GM19372 (cell line): ENCODE data around the gene THSD7B.

Experiments used
- ATAC-seq: cut with Tn5 transposase; IDR thresholded peaks from one replicate; pipeline ENCODE4 v1.9.1; 2021; ENCODE audit warnings: mild to moderate bottlenecking, low read depth, moderate library complexity; ENCODE audit not compliant: unreplicated experiment

The THSD7B gene

DNA sequence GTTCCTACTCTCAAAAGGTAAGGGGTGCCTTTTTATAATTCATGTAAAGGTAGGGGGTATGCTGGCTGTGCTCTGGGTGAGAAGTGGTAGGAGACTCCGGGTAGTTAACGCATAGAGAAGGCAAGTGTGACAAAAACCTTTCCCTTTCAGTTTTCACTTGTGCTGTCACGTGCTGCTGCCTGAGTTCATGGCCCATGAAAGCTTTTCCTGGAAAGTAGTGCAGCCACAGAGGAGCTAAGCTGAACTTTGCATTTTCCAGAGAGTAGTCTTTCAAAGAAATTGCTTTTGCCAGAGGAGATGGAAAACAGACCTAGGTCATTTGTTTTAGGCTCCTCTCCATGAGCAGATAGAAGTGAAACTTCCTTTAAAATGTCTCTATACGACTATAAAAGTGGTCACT is 44.7 kb downstream of the THSD7B start:
- ATAC-seq: no peak

DNA sequence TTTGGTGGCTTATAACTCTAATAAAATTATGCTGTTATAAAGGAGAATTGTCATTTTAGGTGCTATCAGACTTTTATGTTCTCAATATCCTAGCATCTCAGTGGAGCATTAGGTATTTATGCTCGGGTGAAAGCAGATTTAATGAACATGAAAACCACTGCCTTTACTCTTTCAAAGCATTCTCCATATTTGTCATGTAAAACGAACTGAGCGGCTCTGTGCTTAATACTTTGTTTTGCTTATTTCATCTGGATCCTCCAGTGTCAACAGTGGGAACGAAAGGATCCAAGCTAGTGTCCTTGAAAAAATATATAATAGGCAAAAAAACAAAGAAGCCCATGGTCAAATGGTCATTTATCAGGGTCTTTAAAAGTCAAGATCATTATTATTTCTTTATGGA is 53.5 kb downstream of the THSD7B start:
- ATAC-seq: no peak

DNA sequence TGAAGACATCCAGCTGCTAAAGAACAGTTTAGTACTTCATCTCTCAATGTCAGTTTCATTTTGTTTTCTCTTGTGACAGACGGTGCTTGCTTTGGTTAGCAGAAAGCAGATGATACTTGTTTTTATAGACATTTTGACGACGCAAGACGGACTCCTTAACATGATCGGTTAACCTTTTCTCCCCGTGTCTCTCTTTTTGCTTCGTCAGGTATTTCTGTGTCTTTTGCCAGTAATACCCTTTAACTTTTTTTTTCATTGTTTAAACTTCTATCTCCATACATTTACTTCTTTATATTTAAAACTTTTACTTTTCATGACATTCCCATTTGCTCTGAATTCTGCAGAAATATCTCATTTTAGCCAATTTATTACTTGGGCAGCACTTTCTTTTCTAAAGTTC is 57.9 kb downstream of the THSD7B start:
- ATAC-seq: no peak

DNA sequence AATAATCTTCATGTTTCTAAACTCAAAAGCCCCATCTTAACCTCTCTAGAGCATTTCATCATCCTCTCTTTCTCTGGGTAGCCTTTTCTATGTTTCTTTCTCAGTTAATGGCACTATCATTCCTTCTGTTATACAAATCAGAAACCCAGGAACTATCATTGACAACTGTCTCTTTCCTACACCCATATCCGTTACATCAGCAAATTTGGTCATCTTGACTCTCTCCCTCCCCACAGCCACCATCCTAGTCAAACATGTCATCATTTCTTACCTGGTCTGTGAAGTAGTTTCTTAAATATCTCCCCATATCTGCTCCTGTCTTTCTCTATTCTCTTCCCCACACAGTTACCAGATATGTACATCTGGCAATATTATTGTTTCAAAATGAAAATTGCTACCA is 62.8 kb downstream of the THSD7B start:
- ATAC-seq: no peak

DNA sequence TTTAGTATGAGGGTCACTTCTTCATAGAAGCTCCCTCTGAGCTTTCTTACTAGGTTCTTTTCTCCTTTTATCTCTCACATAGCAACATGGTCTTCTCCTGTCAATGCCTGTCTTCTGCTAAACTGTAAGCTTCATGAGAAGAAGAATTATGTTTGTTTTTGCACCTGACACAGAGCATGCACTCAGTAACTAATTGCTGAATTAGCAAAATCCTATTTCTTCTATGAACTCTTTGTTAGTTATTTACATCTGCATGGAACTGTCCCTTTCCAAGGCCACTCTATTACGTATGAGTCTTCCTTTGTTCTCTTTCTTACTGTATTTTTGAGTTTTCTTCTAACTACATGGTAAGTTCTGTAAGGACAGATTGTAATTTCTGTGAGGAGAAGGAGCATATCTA is 63.4 kb downstream of the THSD7B start:
- ATAC-seq: no peak

DNA sequence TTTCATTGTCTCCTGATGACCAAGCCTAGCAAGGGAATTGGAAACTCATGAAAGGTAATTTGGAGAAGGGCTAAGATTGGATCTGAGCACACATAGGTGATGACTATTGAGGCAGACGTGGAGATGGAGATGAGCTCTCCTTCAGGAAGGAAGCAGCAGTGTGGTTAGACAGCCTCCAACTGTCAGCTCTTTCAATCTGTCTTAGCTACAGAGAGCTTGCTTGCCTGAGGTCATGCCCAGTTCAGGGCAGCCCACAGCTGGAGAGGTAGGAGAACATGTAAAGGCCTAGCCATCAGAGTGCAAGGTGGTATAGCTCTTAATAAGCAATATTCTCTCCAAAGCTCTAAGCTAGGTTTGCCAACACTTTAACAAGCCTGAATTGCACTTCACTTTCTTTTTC is 79.2 kb downstream of the THSD7B start:
- no peak for ATAC-seq

DNA sequence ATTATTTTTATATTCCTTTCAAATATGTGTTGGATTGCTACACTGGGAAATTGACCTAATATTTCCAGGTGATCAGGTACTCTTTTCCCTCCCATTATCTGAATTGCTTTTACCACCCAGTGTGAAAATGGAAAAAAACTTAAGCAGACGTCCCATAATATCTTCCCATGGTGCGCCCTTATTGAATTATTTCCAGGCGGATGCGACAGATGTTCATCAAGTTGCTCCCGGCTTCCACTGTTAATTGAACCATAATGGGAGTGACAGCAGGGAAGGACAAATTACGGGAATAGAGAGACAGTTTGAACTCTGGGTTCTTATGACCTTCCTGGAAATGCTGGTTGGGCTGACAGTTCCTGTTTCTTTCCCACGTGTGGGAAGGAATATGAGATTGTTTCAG is 93.3 kb downstream of the THSD7B start:
- ATAC-seq: no peak

DNA sequence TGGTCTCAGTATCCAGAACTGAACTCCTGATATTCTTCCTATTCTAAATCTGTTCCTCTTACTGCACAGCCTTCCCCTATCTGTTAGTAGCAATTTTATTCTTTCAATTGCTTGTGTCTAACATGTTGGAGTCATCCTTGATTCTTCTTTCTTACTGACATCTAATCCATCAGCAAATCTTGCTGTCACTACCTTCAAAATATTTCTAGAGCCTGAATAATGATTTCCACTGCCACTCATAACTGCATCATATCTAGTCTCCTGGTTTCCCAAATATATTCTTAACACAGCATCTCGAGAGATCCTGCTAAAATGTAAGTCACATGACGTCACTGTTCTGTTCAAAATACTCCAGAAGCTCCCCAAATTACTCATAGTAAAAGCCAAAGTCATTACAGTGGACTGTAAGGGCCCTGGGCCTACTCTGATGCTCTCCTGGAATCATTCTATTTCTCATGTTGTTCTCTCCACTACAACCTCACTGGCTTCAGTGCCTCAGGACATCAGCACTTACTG is 95.2 kb downstream of the THSD7B start:
- ATAC-seq: no peak

DNA sequence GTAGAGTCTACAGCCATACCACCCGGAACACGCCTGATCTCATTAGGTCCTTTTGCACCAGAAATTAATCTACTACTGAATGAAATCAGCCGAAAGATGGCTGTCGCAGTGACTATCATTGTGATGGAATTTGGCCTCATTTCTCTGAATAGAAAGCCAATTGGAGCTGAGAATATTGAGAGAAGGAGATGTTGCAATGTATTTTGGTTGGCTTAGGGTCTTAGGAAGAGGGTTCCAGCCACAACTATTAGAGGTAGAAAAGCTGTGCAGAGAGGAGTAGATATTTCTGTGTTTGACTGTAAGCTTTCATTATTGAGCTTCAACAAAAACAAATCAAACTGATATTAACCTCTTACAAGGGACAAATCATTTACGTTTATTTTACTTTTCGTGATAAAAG is 98.1 kb downstream of the THSD7B start:
- no peak for ATAC-seq

DNA sequence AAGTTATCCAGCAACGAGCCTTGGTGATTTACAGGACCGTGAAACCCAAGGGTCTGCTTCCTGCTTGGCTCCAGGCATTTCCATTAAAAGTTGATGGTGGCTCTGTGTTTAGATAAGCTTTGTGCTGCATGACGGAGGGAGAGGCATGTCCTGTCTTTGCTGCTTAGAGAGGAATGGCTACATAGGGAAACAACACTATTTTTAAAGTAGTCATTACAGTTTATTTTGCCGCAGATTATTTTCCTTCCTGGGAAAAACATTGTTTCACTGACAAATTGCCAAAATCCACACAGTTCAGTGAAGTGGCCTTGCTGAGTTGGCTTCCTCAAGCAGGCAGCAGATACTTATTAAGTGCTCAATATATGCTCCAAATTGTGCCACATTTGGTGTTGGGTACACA is 98.5 kb downstream of the THSD7B start:
- ATAC-seq: no peak

DNA sequence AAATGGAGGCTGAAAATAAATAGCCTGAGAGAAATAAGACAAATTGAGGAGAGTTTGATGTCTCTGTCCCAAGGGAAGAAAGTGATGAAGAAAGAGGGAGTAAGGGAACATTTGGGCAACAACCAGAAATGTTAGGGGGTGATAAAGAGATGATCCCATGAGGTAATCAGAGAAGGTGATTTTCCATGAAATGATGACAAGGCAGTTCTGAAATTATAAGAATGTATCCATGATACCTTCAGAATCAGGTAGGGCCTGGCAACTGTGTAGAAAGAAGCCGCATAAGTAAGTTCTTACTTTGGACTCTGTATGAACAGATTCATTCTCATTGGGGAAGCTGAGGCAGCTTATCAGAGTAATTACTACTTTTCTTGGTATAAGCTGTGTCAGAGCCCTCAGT is 106.1 kb downstream of the THSD7B start:
- no peak for ATAC-seq

DNA sequence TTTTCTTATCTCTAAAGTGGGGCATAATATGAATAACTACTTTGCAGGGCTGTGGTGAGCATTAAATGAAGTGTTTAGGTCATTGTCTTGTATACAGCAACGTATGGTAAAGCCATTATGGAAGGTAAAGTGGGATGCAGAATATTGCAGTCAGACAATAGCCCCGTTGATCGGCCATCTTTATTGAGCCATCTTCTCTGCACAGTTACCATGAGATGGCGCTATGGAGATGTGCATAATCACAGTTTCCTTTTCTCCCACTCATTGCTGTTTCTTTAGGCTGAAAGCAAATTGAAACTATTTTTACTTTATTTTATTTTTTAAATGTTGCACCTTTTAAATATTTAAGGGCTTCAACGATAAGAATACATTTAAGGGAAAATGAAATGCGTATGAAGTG is 108.9 kb downstream of the THSD7B start:
- no peak for ATAC-seq

DNA sequence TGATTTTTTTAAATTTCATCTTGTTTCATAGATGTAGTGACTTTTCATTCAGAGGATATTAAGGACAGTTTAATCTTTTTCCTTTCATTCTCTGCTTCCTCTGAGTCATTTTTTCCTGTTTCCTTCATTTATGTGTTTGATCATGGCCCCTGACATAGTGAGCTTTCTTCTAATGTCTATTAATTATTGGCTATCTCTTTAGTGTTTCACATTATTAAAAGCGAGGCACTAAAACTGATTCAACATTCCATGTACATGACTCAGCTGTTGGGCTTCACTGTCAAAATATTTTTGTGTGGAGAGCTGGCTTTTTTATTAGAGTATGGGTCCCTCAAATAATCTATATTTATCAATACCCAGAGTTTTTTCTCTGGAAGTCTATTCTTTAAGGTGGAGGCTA is 125.8 kb downstream of the THSD7B start:
- ATAC-seq: no peak

DNA sequence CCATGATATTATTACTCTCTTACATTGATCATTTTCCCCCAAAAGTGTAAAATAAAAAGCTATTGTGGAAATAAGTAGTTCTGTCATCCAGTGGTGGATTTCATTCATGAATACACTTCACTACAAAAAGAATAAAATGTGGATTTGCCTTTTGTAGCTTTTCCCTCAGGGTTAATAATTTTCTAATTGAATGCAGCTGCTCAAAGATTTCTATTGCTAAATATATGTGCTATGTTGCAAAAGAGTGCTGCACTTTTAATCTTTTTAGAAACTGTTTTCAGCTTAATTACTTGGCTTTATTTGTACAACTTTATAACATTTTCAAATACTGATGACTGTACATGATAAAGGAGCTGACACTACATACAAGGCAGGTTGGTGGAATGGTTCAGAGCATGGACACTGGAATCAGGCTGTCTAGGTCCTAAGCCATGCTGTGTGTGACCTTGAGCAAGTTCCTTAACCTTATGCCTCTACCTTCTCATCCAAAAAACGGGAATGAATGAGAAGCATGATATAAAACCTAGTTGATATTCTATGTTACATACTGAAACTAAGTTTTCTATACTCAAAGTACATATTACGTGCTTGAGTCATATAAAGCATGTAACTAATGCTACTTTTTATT is 128.8 kb downstream of the THSD7B start:
- ATAC-seq: no peak

DNA sequence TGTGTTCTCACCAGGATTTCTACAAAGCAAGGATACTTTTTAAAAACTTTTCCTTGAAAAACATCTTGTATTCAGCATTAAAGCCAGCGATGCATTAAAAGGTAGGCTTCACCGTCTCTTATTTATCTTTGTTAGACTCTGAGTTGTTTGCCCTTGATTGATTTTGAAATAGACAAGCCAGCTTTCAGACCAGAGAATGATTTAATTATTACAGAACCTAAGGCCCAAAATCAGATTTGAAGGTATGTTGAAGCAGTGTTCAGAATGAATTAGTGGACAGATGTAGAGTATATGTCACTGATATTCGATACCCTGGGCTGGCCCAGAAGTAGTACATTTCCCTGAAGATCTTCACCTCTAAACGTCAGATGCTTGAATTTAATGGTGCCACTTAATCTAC is 136.4 kb downstream of the THSD7B start:
- no peak for ATAC-seq

DNA sequence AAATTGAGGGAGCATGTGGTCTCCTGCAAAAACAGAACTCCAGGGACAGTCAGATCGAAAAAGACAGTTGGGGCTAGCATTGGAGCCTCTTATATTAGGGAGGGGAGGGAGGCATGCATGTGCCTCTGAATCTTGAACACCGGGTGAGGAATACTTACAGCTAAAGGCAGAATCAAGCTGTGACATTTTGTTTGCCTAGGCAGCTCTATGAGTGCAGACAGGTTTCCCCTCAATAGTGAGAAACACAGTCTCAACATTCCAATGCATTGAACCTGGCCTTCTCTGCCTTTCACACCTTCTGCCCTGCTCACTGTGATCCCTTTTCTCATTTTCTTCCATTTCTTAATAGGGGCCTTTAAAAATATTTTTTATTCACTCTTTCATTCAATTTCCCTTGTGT is 140.4 kb downstream of the THSD7B start:
- ATAC-seq: no peak

DNA sequence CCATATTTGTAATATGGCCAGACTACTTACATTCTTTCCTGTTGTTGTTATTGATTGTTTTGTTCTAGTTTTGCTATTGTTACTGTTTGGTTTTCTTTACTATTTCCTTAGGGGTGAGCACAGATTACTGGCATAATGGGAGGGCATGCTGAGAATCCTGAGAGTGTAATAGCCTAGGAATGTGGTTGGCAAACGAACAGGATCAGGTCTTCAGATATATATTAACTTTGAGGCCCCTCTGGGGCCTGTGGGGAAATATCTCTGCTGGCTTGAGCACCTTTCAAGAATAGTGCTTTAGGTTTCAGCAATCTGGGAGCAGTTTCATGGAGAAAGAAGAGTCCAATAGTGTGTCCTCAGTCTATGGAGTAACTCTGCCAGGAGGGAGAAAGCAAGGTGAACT is 144.4 kb downstream of the THSD7B start:
- no peak for ATAC-seq

DNA sequence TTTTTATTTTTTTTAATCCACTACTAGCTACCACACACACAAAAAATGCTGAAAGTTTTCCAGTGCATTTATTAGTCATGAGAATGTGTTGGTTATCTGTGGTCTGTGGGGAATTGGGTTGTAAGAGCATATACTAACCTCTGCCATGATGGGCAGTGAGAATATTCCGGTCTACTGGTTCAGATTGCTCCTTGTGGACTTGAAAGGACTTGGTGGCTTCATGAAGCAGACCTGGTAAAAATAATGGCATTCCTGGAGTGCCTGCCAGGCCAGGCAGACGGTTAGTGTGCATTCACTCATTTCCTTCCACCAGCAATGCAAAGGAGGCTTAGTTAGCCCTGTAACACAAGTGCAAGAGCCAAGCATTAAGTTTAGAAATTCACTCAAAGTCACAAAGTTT is 150.8 kb downstream of the THSD7B start:
- no peak for ATAC-seq

DNA sequence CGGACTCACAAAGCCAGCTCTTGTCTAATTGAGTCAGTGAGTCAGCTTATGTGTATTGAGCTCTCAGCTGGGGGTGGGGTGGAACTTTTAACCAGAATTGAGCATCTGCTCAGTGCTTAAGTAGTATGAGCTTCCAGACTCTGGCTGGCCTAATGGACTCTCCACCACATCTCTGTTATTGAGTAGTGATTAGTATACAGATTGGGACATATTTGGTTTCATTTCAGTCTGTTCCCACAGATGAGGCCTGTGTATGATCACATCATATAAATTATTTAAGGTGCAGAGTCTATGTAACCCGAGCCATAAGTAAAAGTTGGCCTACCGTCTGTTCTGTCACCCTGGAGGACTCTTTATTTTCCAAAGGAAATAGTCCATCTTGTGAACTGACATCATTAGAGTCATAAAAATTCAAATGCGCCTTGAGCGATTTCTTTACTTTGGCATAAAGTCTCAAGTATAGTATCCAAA is 152.1 kb downstream of the THSD7B start:
- ATAC-seq: no peak

DNA sequence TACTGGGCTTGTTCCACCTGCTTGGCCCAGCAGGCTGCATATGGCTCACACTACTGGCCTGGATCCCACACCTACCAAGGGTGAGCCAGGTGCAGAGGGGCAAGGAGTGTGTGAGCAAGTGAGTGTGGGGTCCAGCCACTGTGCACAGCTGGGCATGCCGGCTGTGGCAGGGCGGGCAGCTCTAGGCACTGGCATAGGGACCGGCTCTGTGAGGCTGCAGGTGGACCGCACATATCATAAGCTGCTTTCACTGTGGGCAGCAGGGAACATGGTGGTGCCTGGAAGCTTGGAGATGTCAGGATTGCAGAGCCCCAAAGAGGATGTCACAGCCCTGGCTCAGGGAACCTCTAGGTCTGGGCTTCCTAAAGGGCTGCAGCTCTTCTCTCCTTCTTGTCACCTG is 154.3 kb downstream of the THSD7B start:
- no peak for ATAC-seq

DNA sequence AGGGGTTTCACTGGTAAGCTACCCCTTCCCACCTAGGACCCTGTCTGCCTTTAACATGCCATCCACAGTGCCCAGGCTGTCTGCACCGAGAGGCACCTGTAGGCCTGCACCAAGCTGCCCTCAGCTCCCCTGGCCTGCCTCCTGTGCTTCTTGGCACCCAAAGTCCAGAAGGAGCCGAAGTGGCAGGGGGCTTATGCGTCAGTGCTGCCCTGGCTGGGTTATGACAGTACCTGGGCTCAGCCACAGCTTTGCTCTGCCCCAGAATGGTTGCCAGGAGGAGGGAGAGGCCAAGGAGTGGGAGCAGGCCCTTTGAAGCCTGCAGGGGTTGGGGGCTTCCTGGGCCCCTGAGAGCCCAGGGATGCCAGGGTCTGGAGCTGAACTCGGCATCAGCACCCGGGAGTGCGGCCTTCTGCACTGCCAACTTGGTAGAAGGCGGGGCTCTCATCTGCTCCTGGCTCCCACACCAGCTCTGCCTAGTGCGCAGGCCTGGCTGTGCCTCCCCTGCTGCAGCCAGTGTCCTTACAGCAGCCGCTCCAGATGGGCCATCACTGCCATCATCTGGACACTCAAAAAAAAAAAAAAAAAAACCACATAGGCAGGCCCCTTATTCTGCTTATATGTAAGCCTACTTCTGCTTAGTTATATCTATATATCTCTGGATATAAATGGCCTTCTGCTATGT is 155.4 kb downstream of the THSD7B start:
- no peak for ATAC-seq

DNA sequence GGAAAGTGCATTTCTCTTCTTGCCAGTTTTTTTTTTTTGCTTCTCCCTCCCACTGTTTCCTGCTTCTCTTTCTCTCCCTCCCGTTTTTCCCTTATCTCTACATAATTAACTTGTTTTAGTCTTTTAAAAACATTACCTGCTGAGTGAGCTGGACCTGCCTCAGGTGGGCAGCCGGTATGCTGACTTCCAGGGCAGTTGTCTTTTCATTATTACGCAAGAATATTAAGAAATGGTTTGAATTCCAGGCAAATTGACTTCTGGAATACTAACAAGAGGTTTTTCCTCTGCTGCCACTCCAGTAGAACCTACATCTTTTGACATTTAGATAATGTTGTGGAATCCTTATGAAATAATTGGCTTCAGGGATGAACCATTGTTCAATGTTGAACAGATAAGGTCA is 161.8 kb downstream of the THSD7B start:
- ATAC-seq: no peak
